ENCODE results near the gene ARL13B. TPM values are rescaled to one million over a fixed set of nuclear protein-coding genes. Genes with fewer than 3 reads are reported as not detected.
"Not testable (repeated sequence)": the region's sequence is repeated elsewhere in the genome, so short reads cannot be mapped to it uniquely, and the experiment has no call there.

The ARL13B gene
- total RNA-seq, 1 donor from 2014 or later, result 4.5 TPM

DNA sequence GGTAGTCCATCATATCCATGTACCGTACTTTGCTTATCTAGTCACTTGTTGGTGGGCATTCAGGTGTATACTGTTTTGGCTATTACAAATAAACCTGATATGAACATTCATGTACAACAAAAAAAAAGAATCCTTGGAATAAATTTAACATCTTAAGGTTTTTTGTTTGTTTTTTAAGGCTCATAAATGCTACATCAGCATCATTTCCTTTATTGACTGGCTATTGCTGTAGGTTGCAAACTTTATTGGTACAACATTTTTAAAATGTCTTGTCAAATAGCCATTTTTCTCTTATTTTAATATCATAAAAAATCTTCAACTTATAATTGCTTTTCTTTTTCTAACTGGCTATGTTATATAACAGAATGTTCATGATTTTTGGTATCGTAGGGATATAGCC is 66.6 kb downstream of the ARL13B start:
- intact Hi-C loops (cut with micrococcal nuclease), result no loop called here
- ATAC-seq, result no peak

GRCh38 chr3:94049267-94049666 is 69.3 kb downstream of the ARL13B start:
- intact Hi-C loops (cut with micrococcal nuclease), result no loop called here
- ATAC-seq (no peak), DNase-seq (no peak)

More for the DNA sequence above, 66.6 kb downstream of the ARL13B start:
- DNase-seq, result no peak

DNA sequence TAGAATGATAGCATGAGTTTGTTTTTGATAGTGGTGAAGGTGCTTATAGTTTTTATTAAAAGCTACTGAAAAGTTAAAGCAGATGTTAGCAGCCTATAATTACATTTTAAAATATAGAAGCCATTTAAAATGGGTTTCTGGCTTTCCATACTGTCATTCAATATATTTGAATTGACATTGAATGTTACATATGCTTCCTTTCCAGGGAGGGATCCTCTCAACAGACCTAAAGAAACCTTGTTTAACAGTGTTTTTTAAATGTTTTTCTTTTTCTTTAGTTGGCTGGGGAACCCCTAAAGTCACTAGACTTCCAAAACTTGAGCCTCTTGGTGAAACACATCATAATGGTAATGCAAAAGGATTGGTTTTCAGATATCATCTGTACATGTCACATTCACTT is 70.6 kb downstream of the ARL13B start:
- intact Hi-C loops (cut with micrococcal nuclease), result no loop called here
- ATAC-seq (no peak), DNase-seq (no peak)

- intact Hi-C loops (cut with micrococcal nuclease), result no loop called here
- no peak for ATAC-seq
Measured at GRCh38 chr3:94061297-94061696, 81.3 kb downstream of the ARL13B start.

DNA sequence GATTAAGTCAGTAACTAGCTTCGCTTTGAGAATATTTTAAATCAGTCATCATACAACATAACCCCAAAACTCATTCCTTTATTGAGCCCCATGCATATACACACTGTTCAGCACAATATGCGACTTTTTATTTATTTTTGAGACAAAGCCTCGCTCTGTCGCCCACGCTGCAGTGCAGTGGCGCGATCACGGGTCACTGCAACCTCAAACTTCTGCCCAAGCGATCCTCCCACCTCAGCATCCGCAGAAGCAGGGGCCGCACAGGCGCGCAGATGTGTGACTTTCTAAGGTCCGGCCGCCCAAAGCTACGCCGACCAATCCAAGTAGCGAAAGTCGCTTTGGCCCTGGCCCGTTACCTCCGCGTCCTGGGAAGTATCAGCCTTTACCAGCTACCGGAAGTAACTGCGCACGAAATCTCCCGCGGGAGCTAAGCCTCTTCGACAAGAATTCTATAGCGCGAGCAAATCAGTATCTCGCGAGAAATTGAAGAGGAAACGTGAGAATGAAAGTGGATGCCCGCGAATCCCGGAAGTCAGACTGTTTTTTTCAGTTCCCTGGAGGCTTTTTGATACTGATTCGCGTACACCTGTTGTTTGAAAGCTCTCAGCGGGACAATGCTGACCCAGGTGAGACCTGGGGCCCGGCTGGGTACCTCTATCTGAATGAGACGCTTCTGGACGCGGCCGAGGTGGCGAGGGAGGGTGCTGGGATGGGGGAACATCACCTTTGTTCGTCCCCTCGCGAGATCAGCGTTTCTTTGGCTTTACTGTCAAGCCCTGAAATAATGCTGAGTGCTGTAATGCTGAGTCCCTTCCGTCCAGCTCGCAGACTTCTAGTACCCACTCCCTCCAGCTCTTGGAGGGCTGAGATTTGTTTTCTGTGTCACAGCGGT is 82.8 kb downstream of the ARL13B start, which contains the start of the genes DHFR2 and NSUN3:
Gene DHFR2, minus strand, starts transcription at position 404 of the 892 bp plus-strand sequence. CDS start 1,405 bp downstream, outside the sequence.
Gene NSUN3, plus strand, starts transcription at position 549 of the 892 bp plus-strand sequence. Its CDS starts 66 bp downstream, at position 615.
- peak; percentile 97 for ATAC-seq
- intact Hi-C loops (cut with micrococcal nuclease), result no loop called here
- DNase-seq, result peak; percentile 92

More at GRCh38 chr3:94061297-94061696, 81.3 kb downstream of the ARL13B start:
- no peak for DNase-seq

GRCh38 chr3:94063496-94064119 is 83.7 kb downstream of the ARL13B start:
- DNase-seq (no peak), ATAC-seq (no peak)
- intact Hi-C loops (cut with micrococcal nuclease), result no loop called here

- no peak for DNase-seq
- intact Hi-C loops (cut with micrococcal nuclease), result no loop called here
- ATAC-seq, result no peak
Measured at GRCh38 chr3:94064243-94064860, 84.4 kb downstream of the ARL13B start.

DNA sequence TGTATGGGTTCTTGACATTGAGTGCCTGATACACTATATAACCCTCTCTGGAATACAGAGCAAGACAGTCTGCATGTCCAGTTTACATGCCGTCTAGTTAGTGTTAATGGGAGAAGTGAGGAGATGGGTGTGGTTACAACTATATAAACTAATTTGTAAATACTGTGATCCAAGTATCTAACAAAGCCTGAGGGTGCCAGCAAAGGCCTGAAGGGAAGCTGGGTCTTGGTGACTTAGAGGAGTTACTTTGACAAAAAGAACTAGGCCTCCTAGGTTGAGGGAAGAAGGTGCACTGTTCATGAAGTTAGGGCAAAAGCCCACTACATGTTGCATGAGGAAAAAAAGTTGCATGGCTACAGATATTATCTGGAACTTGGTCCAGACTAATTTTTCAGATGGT is 85.2 kb downstream of the ARL13B start:
- intact Hi-C loops (cut with micrococcal nuclease), result loop anchor here (5.0 kb wide), 2 partner anchors 63 to 153 kb away; no protein-coding TSS in a partner anchor
- no peak for DNase-seq

GRCh38 chr3:94065819-94066480 is 86.0 kb downstream of the ARL13B start:
- DNase-seq (no peak), ATAC-seq (no peak)
- intact Hi-C loops (cut with micrococcal nuclease), result loop anchor here (5.0 kb wide), 2 partner anchors 64 to 154 kb away; no protein-coding TSS in a partner anchor

More for the DNA sequence above, 85.2 kb downstream of the ARL13B start:
- ATAC-seq, result no peak

DNA sequence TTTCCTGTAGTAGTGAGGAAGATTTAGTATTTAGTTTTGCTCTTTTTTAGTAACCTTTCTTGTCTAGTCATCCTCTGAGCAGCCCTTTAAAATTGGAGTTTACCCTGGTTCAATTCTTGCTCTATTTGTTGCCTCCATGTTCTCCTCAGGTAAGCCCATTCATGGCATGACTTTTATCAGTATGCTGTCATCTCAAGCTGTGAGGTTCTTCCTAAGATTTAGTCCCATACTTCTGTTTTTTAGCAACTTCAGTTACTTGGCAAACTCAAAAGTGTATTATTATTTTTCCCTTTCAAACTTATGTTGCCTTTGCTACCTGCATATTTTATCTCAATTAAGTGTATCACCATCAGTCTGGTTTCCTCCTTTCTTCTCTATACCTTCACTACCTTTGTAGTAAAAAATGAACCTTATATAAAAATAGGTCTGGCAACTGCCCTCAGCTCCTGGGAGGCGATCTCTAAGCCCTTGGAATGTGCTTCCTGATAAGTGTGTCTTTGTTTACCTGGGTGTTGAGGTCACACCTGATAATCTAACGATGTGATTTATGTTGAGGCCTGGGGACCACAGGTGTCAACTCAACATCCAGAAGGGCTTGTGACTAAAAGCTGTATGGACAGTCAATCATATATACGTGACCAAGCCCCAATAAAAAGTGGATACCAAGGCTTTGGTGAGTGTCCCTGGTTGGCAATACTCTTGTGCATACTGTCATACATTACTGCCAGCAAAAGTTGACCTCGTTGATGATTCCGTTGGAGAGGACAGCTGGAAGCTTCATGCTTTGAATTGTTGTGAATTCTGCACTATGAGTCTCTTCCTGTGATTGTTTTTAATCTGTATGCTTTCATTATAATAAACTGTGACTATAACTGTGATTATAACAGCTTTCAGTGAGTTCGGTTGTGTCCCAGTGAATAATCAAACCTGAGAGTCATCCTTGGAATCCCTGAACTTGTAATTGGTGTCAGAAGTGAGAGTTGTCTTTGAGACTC is 86.8 kb downstream of the ARL13B start:
- DNase-seq, result no peak
- intact Hi-C loops (cut with micrococcal nuclease), result loop anchor here (5.0 kb wide), 2 partner anchors 65 to 155 kb away; no protein-coding TSS in a partner anchor
- no peak for ATAC-seq

GRCh38 chr3:94069194-94069813 is 89.3 kb downstream of the ARL13B start:
- ATAC-seq (no peak), DNase-seq (no peak)
- intact Hi-C loops (cut with micrococcal nuclease), result loop anchor here (5.0 kb wide), 2 partner anchors 67 to 157 kb away; no protein-coding TSS in a partner anchor

DNA sequence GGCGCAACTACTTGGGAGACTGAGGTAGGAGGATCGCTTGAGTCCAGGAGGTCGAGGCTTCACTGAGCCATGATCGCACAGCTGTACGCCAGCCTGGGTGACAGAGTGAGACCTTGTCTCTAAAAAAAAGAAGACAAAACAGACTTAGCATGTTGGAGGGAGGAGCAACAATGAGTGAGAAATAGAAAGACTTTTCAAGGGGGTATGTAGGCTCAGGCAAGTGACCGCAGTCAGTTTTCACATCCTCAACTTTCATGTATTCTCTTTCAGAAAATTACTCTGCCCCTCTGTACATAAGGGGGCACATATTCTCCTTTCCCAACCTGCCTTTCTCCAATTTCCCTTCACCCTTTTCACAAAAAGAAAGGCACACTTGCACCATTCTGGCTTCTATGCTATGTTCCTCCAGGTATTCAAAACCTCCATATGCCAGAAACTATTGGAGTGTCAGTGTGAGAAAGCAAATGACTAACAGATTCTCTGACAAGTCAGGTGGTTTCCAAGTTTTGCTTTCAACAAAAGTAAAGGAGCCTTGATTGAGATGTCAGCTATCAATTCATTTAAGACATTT is 90.5 kb downstream of the ARL13B start:
- intact Hi-C loops (cut with micrococcal nuclease), result no loop called here
- DNase-seq (no peak), ATAC-seq (no peak)

GRCh38 chr3:94071713-94072284 is 91.8 kb downstream of the ARL13B start:
- intact Hi-C loops (cut with micrococcal nuclease), result no loop called here
- DNase-seq (no peak), ATAC-seq (no peak)

GRCh38 chr3:94076055-94076454 is 96.1 kb downstream of the ARL13B start:
- no peak for DNase-seq
- no peak for ATAC-seq
- intact Hi-C loops (cut with micrococcal nuclease), result no loop called here

DNA sequence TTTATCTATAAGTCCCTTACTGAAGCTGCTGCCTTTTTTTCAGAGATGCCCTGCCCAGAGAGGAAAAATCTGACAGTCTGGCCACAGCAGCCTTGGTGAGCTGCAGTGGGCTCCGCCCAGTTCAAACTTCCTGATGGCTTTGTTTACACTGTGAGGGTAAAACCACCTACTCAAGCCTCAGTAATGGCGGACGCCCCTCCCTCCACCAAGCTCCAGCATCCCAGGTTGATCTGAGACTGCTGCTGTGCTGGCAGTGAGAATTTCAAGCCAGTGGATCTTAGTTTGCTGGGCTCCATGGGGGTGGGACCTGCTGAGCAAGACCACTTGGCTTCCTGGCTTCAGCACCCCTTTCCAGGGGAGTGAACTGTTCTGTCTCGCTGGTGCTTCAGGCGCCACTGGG is 100.6 kb downstream of the ARL13B start:
- ATAC-seq; DNase-seq; intact Hi-C loops (cut with micrococcal nuclease): not testable (repeated sequence)

DNA sequence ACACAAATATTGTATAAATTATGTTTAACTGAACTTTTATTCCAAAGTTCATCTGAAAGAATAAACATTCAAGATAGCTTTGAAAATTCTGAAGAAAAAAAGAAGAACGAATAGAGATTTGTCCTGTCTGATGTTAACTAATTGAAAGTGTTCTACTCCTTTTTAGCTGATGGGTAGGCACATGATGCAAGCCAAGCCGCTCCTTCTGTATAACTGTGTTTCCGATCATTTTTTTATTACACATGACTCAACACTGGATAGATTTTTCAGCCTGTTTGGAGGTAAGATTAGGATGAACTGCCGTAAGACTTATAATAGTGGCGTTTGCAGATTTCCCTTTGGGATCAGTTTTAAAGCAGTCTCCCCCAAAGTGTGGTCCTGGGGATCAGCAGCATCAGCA is 101.9 kb downstream of the ARL13B start:
- no peak for ATAC-seq
- intact Hi-C loops (cut with micrococcal nuclease), result no loop called here
- DNase-seq, result no peak

All from left ventricle myocardium superior (tissue), 1 donor.